ENCODE results near the gene PRAC1. TPM values are rescaled to one million over a fixed set of nuclear protein-coding genes. Genes with fewer than 3 reads are reported as not detected.

The PRAC1 gene
- total RNA-seq, 1 experiment from 2014 or later: not detected

GRCh38 chr17:48732688-48733629, 10.6 kb upstream of the PRAC1 start:
- H3K36me3 ChIP-seq (ENCODE audit: low read depth): no peaks in the 10 kb centered on the region
- no peak overlapping the region for H3K27ac ChIP-seq
- ChIA-PET POLR2A (ENCODE audit: unreplicated experiment) (no interaction called here), CTCF (interaction anchor here (0.6 kb wide), 2 partner anchors 43 to 381 kb away, joined by 4 to 8 read pairs; no protein-coding TSS in a partner anchor)
- H2AFZ ChIP-seq: no peak overlapping the region
- H3K27me3 ChIP-seq (ENCODE audit: insufficient read depth, low read depth): peaks cover 98% of the 10 kb centered on the region
- H3K9me3 ChIP-seq (ENCODE audit: insufficient read depth, low read depth): no peaks in the 10 kb centered on the region
- H3K79me2 ChIP-seq (ENCODE audit: low read depth): no peaks in the 10 kb centered on the region
- H3K4me1 ChIP-seq (replicated peaks; ENCODE audit: insufficient read depth): no peaks in the 10 kb centered on the region
- no peak for DNase-seq
- no peaks in the 10 kb centered on the region for H4K20me1 ChIP-seq (ENCODE audit: insufficient read depth)
- H3K9me2 ChIP-seq (ENCODE audit: insufficient read depth): no peaks in the 10 kb centered on the region
- TF ChIP-seq CTCF (conservative IDR thresholded peaks at IDR 0.05) (no peak), EZH2 (IDR thresholded peaks at IDR 0.05; ENCODE audit: low read depth) (no peak)
- no peak overlapping the region for H3K4me3 ChIP-seq
- intact Hi-C loops (cut with micrococcal nuclease; ENCODE audit: unreplicated experiment): no loop called here
- H3K4me2 ChIP-seq: no peak overlapping the region
- no peaks in the 10 kb centered on the region for H3F3A ChIP-seq (ENCODE audit: insufficient read depth, low read depth)
- no TSS peak for BruUV-seq (replicated peaks)

- no peak for DNase-seq
- H3K79me2 ChIP-seq (ENCODE audit: low read depth): no peaks in the 10 kb centered on the region
- no peak overlapping the region for H2AFZ ChIP-seq
- no peaks in the 10 kb centered on the region for H3F3A ChIP-seq (ENCODE audit: insufficient read depth, low read depth)
- no peaks in the 10 kb centered on the region for H3K9me3 ChIP-seq (ENCODE audit: insufficient read depth, low read depth)
- ChIA-PET CTCF (interaction anchor here (0.6 kb wide), 1 partner anchor 83 kb away, joined by 8 read pairs; no protein-coding TSS in a partner anchor), POLR2A (ENCODE audit: unreplicated experiment) (no interaction called here)
- peaks cover 99% of the 10 kb centered on the region for H3K27me3 ChIP-seq (ENCODE audit: insufficient read depth, low read depth)
- no peaks in the 10 kb centered on the region for H3K9me2 ChIP-seq (ENCODE audit: insufficient read depth)
- no peak overlapping the region for H3K27ac ChIP-seq
- TF ChIP-seq EZH2 (IDR thresholded peaks at IDR 0.05; ENCODE audit: low read depth) (no peak), CTCF (conservative IDR thresholded peaks at IDR 0.05) (no peak)
- no peaks in the 10 kb centered on the region for H4K20me1 ChIP-seq (ENCODE audit: insufficient read depth)
- intact Hi-C loops (cut with micrococcal nuclease; ENCODE audit: unreplicated experiment): no loop called here
- no TSS peak for BruUV-seq (replicated peaks)
- no peaks in the 10 kb centered on the region for H3K36me3 ChIP-seq (ENCODE audit: low read depth)
- no peak overlapping the region for H3K4me2 ChIP-seq
- H3K4me1 ChIP-seq (replicated peaks; ENCODE audit: insufficient read depth): no peaks in the 10 kb centered on the region
- no peak overlapping the region for H3K4me3 ChIP-seq
Measured at GRCh38 chr17:48731355-48731754, 9.0 kb upstream of the PRAC1 start.

GRCh38 chr17:48730240-48730550, 7.9 kb upstream of the PRAC1 start:
- TF ChIP-seq EZH2 (IDR thresholded peaks at IDR 0.05; ENCODE audit: low read depth) (no peak), CTCF (conservative IDR thresholded peaks at IDR 0.05) (no peak)
- H3K9me2 ChIP-seq (ENCODE audit: insufficient read depth): no peaks in the 10 kb centered on the region
- H4K20me1 ChIP-seq (ENCODE audit: insufficient read depth): no peaks in the 10 kb centered on the region
- H3K4me1 ChIP-seq (replicated peaks; ENCODE audit: insufficient read depth): no peaks in the 10 kb centered on the region
- DNase-seq: no peak
- H3K4me2 ChIP-seq: no peak overlapping the region
- no peaks in the 10 kb centered on the region for H3K9me3 ChIP-seq (ENCODE audit: insufficient read depth, low read depth)
- H3K27me3 ChIP-seq (ENCODE audit: insufficient read depth, low read depth): peaks cover 99% of the 10 kb centered on the region
- intact Hi-C loops (cut with micrococcal nuclease; ENCODE audit: unreplicated experiment): no loop called here
- H3K79me2 ChIP-seq (ENCODE audit: low read depth): no peaks in the 10 kb centered on the region
- no TSS peak for BruUV-seq (replicated peaks)
- CTCF ChIA-PET: interaction anchor here (0.6 kb wide), 1 partner anchor 149 kb away, joined by 3 read pairs; no protein-coding TSS in a partner anchor
- no peak overlapping the region for H2AFZ ChIP-seq
- H3K27ac ChIP-seq: no peak overlapping the region
- H3F3A ChIP-seq (ENCODE audit: insufficient read depth, low read depth): no peaks in the 10 kb centered on the region
- no peak overlapping the region for H3K4me3 ChIP-seq
- no peaks in the 10 kb centered on the region for H3K36me3 ChIP-seq (ENCODE audit: low read depth)
- POLR2A ChIA-PET (ENCODE audit: unreplicated experiment): no interaction called here
